Fibroblast of mammary gland (primary cell): ENCODE measurements around the gene MAZ.

ENCODE experiments used
- DNase-seq: peaks from one replicate; pipeline ENCODE4 v3.0.0-alpha.2; 2010; ENCODE audit warnings: low read depth
- H3K4me3 ChIP-seq: 2 replicates; pipeline ENCODE4 v1.5.1; 2011; ENCODE audit warnings: low read depth, mild to moderate bottlenecking, low read length, moderate library complexity; ENCODE audit not compliant: control insufficient read depth
- TF ChIP-seq, protein P1 (sequence below): conservative IDR thresholded peaks from 2 replicates; pipeline ENCODE4 v1.5.1; 2011; ENCODE audit warnings: low read depth, low read length, inconsistent platforms; ENCODE audit not compliant: control insufficient read depth, insufficient read depth

The MAZ gene

DNA sequence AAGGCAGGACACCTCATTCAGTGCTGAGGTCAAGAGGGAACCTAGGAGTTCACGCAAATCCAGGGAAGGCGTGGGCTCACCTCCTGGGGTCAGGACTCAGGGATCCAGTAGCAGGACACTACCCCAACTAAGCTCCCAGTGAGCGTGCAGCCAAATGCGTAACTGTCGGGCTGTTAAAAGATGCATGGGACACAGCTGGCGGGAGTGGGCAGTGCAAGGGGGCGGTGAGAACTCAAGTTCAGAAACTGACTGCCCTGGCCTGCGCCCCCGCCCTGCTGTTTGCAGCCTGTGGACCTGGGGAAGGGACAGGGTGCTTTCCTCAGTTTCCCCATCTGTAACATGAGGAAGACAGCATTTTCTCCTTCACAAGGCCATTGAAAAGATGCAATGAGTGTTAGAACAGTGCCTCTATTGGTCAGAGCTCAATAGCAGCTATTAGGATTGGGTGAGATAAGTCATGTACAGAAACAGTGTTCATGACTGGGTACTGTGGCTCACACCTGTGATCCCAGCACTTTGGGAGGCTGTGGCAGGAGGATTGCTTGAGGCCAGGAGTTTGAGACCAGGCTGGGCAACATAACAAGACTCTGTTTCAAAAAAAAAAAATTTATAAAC lies 36.5 kb downstream of the MAZ start:
- TF ChIP-seq, protein P1, sequence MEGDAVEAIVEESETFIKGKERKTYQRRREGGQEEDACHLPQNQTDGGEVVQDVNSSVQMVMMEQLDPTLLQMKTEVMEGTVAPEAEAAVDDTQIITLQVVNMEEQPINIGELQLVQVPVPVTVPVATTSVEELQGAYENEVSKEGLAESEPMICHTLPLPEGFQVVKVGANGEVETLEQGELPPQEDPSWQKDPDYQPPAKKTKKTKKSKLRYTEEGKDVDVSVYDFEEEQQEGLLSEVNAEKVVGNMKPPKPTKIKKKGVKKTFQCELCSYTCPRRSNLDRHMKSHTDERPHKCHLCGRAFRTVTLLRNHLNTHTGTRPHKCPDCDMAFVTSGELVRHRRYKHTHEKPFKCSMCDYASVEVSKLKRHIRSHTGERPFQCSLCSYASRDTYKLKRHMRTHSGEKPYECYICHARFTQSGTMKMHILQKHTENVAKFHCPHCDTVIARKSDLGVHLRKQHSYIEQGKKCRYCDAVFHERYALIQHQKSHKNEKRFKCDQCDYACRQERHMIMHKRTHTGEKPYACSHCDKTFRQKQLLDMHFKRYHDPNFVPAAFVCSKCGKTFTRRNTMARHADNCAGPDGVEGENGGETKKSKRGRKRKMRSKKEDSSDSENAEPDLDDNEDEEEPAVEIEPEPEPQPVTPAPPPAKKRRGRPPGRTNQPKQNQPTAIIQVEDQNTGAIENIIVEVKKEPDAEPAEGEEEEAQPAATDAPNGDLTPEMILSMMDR: peak; percentile 14
- no peak for DNase-seq
- H3K4me3 ChIP-seq: no peak overlapping the region

DNA sequence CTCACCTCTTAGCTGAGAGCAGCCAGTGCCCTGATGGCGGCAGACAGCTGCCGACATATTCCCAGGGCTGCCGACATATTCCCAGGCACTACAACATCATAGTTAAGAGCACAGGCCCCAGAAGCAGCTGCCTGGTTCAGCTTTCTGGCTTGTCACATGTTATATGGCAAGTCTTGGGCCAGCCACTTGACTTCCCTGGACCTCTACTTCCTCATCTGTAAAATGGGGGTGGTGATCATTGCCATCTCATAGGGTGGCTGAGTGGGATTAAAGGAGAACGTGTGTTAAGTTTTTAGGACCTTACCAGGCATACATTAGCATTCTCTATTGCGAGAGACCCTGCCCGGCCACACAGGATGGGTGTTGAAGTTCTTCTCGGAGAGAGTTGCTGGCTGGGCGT lies 37.6 kb downstream of the MAZ start:
- TF ChIP-seq, protein P1: no peak
- DNase-seq: no peak
- H3K4me3 ChIP-seq: no peak overlapping the region

DNA sequence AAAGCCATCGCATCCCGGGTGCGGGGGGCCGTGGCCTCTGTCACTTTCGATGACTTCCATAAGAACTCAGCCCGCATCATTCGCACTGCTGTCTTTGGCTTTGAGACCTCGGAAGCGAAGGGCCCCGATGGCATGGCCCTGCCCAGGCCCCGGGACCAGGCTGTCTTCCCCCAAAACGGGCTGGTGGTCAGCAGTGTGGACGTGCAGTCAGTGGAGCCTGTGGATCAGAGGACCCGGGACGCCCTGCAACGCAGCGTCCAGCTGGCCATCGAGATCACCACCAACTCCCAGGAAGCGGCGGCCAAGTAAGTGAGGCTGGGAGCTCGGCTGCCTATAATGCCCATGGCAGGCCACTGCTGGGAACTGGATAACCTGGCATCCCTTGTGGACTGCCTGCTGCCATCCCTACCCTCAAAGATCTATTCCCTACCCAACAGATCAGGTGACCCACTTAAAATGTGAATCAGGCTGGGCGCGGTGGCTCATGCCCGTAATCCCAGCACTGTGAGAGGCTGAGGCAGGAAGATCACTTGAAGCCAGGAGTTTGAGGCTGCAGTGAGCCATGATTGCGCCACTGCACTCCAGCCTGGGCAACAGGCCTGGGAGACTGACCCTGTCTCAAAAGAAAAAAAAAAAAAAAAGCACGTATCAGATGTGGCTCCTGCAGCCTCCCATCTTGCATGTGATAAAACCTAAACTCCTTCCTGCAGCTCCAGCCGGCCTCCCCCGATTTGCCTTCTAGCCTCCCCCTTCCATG lies 38.4 kb downstream of the MAZ start:
- TF ChIP-seq, protein P1: no peak
- no peak overlapping the region for H3K4me3 ChIP-seq
- peak; percentile 71 for DNase-seq

DNA sequence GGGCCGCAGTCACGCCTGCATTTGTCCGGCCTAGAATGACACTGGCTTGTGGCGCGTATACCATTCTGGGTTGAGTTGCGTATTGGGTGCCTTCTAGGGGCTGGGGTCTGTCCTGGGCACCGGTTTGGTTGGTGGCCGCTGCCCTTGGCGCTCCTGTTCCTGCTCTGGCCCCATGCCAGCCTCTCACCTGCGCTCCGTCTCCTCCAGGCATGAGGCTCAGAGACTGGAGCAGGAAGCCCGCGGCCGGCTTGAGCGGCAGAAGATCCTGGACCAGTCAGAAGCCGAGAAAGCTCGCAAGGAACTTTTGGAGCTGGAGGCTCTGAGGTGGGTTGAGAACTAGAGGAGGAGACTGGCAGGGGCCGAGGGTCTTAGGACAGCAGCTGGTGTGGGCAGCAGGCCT lies 39.3 kb downstream of the MAZ start:
- no peak overlapping the region for H3K4me3 ChIP-seq
- TF ChIP-seq, protein P1: no peak
- no peak for DNase-seq

DNA sequence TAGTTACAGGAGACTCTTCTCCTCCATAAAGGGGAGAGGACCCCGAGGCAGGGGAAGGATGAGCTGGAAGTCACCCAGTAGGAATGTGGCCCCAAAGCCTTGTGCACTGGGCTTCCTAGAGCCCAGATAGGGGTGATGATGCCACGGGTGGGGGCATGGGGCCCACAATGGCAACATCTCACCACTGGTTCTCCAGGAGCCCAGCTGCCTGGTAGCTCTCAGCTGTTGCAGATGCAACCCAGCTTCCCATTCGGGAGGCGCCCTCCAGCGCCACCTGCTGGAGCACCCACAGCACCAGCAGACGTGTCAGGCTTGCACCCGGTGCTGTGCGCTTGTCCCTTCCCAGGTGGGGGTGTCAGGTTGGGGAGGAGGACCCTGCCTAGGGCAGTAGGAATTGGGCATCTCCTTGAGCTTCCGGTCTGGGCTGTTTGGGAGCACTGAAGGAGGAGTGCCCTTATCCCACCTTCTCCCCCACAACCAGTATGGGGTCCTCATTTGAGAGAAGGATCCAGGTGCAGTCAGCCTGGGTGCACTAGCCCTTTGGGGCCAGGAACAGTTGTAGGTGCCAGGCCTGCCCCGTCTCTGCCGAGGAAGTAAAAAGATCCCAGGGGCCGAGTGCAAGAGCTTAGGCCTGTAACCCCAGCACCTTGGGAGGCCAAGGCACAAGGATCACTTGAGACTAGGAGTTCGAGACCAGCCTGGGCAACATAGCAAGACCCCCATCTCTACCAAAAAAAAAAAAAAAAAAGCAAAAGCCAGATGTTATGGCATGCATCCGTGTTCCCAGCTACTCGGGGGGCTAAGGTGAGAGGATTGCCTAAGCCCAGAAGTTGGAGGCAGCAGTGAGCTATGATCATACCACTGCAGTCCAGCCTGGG lies 42.3 kb downstream of the MAZ start:
- no peak overlapping the region for H3K4me3 ChIP-seq
- DNase-seq: peak; percentile 71
- TF ChIP-seq, protein P1: peak; percentile 93

DNA sequence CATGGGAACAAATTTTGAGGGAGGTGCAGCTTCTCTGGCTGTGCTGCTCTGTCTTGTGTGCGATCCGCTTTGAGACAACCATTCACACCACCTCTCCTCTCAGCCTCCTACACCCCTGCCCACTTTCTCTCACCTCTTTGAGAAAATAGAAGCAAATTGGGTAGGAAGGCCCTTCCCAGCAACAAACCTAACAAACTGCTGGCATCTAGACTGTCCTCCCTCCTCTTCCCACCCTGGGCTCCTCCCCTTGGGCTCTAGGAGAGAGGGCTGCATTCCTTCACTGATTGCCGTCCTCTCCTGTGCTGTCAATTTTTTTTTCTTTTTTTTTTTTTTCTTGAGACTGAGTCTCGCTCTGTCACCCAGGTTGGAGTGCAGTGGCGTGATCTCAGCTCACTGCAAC lies 43.2 kb downstream of the MAZ start:
- DNase-seq: no peak
- TF ChIP-seq, protein P1: no peak

More for the DNA sequence above, 43.2 kb downstream of the MAZ start:
- H3K4me3 ChIP-seq: no peak overlapping the region
